Glutamatergic neuron (in vitro differentiated cells): ENCODE data around the gene GPR75. TPM values are rescaled to one million over a fixed set of nuclear protein-coding genes. Genes with fewer than 3 reads are reported as not detected.
"Not testable (repeated sequence)": the region's sequence is repeated elsewhere in the genome, so short reads cannot be mapped to it uniquely, and the experiment has no call there.

Source experiments
- DNase-seq: peaks from one replicate; pipeline ENCODE4 v3.0.0; 2022
- H3K27ac Mint-ChIP-seq: one replicate; pipeline ENCODE4 v1.8.0; 2020; ENCODE audit warnings: mild to moderate bottlenecking, mixed read lengths, inconsistent platforms; ENCODE audit not compliant: unreplicated experiment
- H3K27me3 Mint-ChIP-seq: one replicate; pipeline ENCODE4 v1.8.0; 2020; ENCODE audit warnings: mild to moderate bottlenecking, moderate library complexity, mixed read lengths, inconsistent platforms; ENCODE audit not compliant: unreplicated experiment
- H3K36me3 Mint-ChIP-seq: one replicate; pipeline ENCODE4 v1.8.0; 2020; ENCODE audit warnings: mild to moderate bottlenecking, mixed read lengths, inconsistent platforms; ENCODE audit not compliant: unreplicated experiment
- H3K4me1 Mint-ChIP-seq: one replicate; pipeline ENCODE4 v1.8.0; 2020; ENCODE audit warnings: mild to moderate bottlenecking, low read depth, mixed read lengths, inconsistent platforms; ENCODE audit not compliant: unreplicated experiment
- H3K4me3 Mint-ChIP-seq: one replicate; pipeline ENCODE4 v1.8.0; 2020; ENCODE audit warnings: mild to moderate bottlenecking, mixed read lengths, inconsistent platforms; ENCODE audit not compliant: unreplicated experiment
- H3K9me3 Mint-ChIP-seq: one replicate; pipeline ENCODE4 v1.8.0; 2020; ENCODE audit warnings: mild to moderate bottlenecking, moderate library complexity, mixed read lengths, inconsistent platforms; ENCODE audit not compliant: unreplicated experiment
- CTCF ChIP-seq: fragments of 200-600 bp; sonication (generic); IDR thresholded peaks from one replicate; pipeline ENCODE4 v1.5.0; 2021; ENCODE audit not compliant: partially characterized antibody, unreplicated experiment
- total RNA-seq: library from RNA; stranded (reverse); fragmentation: NEBNext Ultra II Directional; extraction: Animal tissue kit (Norgen Biotek cat#: 25700); gene quantifications from one replicate; pipeline ENCODE4 v1.2.1, GENCODE V29; 2021; ENCODE audit not compliant: unreplicated experiment

The GPR75 gene
- total RNA-seq, 1 donor from 2014 or later: 5.6 TPM

- Mint-ChIP-seq H3K4me3 (no peak overlapping the region), H3K27ac (no peak overlapping the region), H3K27me3 (no peaks in the 10 kb centered on the region), H3K36me3 (peaks cover 5% of the 10 kb centered on the region), H3K9me3 (no peaks in the 10 kb centered on the region), H3K4me1 (no peaks in the 10 kb centered on the region)
- no peak for TF ChIP-seq CTCF
- DNase-seq: no peak
Observed at GRCh38 chr2:53843595-53843994, 16.2 kb downstream of the GPR75 start.

DNA sequence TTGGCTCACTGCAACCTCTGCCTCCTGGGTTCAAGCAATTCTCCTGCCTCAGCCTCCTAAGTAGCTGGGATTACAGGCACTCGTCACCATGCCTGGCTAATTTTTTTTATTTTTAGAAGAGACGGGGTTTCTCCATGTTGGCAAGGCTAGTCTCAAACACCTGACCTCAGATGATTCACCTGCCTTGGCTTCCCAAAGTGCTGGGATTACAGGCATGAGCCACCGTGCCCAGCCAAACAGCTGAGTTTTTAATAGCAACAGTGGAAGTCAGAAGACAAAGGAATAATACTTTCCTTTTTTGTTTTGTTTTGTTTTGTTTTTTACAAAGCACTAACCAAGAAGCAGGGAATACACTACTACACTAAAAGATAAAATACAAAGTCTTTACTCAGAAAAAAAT, 16.9 kb downstream of the GPR75 start:
- H3K4me1 Mint-ChIP-seq: no peaks in the 10 kb centered on the region
- no peak for TF ChIP-seq CTCF
- H3K4me3 Mint-ChIP-seq: no peak overlapping the region
- H3K9me3 Mint-ChIP-seq: no peaks in the 10 kb centered on the region
- no peak for DNase-seq
- no peaks in the 10 kb centered on the region for H3K27me3 Mint-ChIP-seq
- no peak overlapping the region for H3K27ac Mint-ChIP-seq
- H3K36me3 Mint-ChIP-seq: peaks cover 5% of the 10 kb centered on the region

- H3K4me1 Mint-ChIP-seq, H3K27me3 Mint-ChIP-seq, H3K9me3 Mint-ChIP-seq, H3K36me3 Mint-ChIP-seq, H3K4me3 Mint-ChIP-seq, DNase-seq, H3K27ac Mint-ChIP-seq: not testable (repeated sequence)
Observed at GRCh38 chr2:53841651-53842050, 18.1 kb downstream of the GPR75 start.

DNA sequence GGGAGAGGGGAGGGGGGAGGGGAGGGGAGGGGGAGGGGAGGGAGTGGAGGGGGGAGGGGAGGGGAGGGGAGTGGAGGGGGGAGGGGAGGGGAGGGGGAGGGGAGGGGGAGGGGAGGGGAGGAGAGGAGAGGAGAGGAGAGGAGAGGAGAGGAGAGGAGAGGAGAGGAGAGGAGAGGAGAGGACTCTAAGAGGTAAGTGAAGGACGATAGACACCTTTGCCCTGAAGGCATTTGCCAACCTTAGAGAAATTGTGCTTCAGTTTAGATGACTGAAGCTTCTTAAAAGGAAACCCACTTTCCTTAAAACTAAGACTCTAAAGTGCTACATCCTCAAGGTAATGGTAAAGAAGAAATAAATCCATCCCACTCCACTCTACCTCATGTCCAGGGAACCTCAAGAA, 19.2 kb downstream of the GPR75 start:
- no peak overlapping the region for H3K4me3 Mint-ChIP-seq
- no peak for TF ChIP-seq CTCF
- no peaks in the 10 kb centered on the region for H3K4me1 Mint-ChIP-seq
- no peak for DNase-seq
- H3K9me3 Mint-ChIP-seq: no peaks in the 10 kb centered on the region
- no peaks in the 10 kb centered on the region for H3K27me3 Mint-ChIP-seq
- H3K36me3 Mint-ChIP-seq: peaks cover 5% of the 10 kb centered on the region
- H3K27ac Mint-ChIP-seq: no peak overlapping the region

DNA sequence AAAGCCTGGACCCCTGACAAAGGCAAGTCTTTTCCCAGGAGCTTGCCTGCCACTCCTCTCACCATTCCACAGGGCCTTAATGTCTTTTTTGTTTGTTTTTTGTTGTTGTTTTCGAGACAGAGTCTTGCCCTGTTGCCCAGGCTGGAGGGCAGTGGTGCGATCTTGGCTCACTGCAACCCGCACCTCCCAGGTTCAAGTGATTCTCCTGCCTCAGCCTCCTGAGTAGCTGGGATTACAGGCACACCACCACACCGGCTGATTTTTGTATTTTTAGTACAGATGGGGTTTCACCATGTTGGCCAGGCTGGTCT, 29.8 kb downstream of the GPR75 start:
- not testable (repeated sequence) for H3K9me3 Mint-ChIP-seq, H3K36me3 Mint-ChIP-seq, DNase-seq, H3K27me3 Mint-ChIP-seq, H3K4me3 Mint-ChIP-seq, H3K27ac Mint-ChIP-seq, H3K4me1 Mint-ChIP-seq

DNA sequence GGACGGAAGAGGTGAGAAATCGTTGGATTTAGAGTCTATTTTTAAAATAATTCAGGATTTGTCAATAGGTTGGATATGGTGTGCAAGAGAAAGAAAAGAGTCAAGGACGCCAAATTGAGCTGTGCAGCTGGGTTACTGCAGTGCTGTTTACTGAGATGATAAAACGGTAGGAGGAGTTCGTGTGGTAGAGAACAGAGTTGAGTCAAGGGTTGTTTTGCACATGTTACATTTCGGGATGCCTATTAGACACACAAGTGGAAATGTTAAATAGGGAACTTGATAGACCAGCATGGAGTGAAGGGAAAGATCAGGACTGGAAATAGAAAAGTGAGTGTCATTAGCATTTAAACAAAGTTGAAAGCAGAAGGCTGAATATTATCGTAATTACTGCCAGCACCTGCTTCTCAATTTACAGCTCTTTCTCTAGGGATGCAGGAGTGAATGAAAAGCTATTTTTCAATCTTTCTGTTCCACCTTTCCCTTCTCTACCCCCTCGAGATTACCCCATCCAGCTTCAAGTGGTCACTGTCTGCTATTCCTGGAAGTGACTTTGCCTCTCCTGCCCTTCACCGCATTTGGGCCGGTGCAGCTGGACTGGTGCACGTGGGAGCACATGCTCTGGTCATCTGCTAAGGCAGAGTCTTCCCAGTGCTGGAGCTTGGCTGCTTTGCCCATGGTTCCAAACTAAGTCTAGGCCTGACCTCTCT, 30.3 kb downstream of the GPR75 start:
- Mint-ChIP-seq H3K36me3 (no peaks in the 10 kb centered on the region), H3K9me3 (no peaks in the 10 kb centered on the region), H3K4me3 (no peak overlapping the region), H3K27ac (no peak overlapping the region), H3K4me1 (peaks cover 3% of the 10 kb centered on the region), H3K27me3 (peaks cover 3% of the 10 kb centered on the region)
- no peak for TF ChIP-seq CTCF
- no peak for DNase-seq
